GM21737 (cell line): ENCODE results near the gene SYP.
"Not testable (repeated sequence)": the region's sequence is repeated elsewhere in the genome, so short reads cannot be mapped to it uniquely, and the experiment has no call there.

ENCODE experiments used
- ATAC-seq: cut with Tn5 transposase; IDR thresholded peaks from one replicate; pipeline ENCODE4 v1.9.1; 2021; ENCODE audit warnings: mild to moderate bottlenecking, moderate library complexity; ENCODE audit not compliant: unreplicated experiment

The SYP gene

GRCh38 chrX:49190821-49191573 is 9.0 kb downstream of the SYP start:
- ATAC-seq: peak; percentile 89

- no peak for ATAC-seq
Observed at GRCh38 chrX:49189606-49190005, 10.4 kb downstream of the SYP start.

- ATAC-seq: no peak
Observed at GRCh38 chrX:49188468-49189076, 11.4 kb downstream of the SYP start.

GRCh38 chrX:49187526-49187925 is 12.5 kb downstream of the SYP start:
- ATAC-seq: no peak

DNA sequence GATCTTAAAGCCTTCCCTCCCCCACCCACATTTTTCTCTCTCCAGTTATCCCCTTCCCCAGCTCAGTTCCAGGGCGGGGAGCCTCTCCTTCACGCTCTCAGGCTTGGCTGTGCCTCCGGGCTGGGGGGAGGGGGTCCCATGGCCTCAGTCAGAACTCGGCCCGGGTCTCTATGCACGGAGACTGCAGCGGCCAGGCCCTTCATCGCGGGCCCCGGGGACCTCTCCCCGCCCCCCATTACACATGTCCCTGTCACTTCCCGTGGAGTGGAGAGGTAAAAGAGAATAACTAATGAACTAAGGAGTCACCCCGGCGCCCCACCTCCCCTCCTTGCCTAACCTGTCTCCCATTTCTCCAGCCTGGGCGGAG is 13.0 kb downstream of the SYP start:
- ATAC-seq: no peak

DNA sequence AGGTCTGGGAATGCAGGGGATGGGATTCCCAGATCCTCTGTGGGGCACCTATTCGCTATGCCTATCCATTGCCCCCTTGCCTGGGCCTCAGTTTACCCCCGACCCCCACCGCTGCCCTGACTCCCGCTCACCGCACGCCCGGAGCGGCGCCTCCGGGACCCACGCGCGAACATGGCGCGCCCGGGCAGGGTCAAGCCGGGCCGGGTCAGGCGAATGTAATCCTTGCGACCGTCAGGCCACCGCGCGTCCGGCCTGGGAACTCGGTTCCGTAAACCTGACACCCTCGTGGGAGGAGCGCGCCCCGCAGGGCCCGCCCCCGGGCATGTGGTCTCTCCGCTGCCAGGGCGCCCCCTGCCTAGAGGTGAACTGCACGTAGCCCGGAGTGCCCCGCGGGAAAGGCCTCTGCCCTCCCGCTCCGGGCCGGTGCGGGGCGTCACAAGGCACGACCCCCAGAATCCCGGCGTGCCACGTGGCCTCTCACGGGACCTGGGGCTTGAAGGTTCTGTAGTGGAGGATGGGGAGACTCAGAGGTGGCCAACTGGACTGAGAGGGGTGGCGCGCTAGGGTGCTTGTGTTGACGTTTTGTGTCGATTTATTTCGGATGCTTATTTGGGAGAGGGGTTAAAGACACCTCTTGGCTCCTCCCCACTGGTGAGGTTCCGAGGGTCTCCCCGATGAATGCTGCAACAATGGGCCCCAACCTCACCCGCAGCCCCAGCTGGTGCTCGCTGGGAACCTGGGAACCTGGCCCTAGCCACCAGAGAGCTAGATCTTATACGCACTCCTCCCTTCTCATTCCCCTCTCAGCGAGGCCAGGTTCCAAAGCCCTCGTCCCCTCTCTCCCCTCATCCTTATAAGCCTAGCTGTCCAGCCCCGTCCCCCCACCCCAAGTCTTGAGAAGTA is 13.6 kb downstream of the SYP start, which contains the start of gene PRICKLE3:
Gene PRICKLE3 (minus strand): TSS at position 249 of the 903 bp plus-strand sequence. CDS start 76 bp downstream, at position 173.
- ATAC-seq: no peak

DNA sequence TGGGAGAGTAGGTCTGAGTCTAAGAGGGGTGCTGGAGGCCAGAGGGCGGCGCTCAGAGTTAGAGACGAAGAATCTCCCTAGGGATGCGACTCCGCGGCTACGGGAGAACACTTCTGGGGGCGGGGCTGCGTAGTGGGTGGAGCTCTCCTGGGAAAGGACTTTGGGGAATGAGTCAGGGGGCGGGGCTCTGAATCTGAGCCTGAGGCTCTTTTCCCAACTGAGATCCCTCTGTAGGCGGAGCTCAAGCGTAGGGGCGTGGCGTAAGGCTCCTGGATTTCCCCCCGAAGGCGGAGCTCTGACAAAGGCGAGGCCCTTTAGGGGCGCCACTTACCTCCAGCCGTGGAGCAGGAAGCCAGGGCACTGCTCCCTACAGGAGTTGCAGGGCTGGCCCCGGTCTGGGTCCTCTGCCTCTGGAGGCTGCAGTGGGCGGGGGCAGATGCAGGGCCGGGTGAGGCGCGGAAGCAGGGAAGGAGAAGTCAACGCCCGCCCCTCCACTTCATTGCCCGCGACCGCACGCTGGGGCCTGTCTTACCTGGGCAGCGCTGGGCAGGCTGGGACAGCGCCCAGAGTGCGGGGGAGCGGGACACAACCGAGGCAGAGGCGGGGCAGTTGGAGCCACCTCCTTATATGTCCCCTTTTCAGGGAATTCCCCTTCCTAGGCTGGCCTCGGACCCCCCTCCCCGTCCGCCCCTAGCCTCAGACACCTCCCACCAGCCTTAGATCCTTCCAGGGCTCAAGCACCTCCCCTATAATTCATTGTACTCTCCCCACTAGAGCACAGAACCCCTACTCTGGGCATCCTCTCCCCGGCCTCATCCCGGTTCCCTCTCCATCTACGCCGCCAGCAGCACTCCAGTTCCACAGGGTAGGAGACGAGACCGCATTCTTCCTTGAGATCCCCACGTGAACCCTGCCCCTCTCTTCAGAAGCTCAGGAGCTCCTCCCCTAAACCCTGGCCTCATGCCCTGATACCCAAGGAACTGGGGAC is 15.4 kb downstream of the SYP start:
- ATAC-seq: no peak

DNA sequence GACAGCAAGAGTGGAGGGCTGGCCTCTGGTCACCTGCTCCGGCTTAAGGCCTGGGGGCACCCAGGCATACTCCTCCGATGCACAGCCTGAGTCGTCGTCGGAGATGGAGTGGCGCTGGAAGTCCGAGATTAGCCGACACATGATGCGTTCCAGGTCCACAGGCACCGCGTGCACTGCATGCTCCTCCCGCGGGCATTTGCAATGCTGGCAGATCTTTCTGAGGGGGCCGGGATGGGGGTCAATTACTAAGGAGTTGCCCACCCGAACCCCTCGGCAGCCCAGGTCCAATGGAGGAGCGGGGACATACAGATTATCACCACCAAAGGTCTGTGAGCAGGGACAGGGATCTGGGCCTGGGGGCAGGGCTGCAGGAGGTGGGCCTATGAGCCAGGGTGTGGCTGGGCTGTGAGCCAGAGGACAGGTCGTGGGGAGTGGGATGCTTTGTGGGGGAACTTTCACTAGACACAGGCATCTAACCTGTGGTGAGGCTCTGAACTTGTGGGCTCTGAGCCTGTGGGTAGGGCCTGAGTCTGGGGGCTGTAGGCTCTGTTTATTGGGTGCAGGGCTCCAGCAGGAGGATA is 16.2 kb downstream of the SYP start:
- ATAC-seq: no peak

- no peak for ATAC-seq
Observed at GRCh38 chrX:49179358-49179757, 20.6 kb downstream of the SYP start.

DNA sequence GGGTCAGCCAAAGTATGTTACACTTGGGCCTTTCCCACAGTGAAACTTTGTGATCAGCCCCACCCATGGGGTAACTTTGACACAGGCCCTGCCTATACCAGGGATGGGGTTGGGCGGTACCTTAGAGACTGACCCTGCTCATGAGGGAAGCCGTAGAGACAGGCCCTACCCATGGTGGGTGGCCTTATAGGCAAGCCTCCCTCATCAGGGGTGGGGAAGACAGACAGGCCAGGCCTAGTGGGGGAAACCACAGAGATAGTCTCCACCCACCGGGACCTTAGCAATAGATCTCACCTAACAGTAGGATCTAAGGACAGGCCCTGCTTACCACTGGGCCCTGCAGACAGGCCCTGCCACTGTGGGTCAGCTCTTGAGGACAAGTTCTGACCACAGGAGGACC is 21.5 kb downstream of the SYP start:
- ATAC-seq: no peak

GRCh38 chrX:49177873-49178480 is 22.0 kb downstream of the SYP start:
- ATAC-seq: no peak

GRCh38 chrX:49177338-49177833 is 22.6 kb downstream of the SYP start:
- no peak for ATAC-seq

- ATAC-seq: no peak
Observed at GRCh38 chrX:49176421-49177326, 23.3 kb downstream of the SYP start.

DNA sequence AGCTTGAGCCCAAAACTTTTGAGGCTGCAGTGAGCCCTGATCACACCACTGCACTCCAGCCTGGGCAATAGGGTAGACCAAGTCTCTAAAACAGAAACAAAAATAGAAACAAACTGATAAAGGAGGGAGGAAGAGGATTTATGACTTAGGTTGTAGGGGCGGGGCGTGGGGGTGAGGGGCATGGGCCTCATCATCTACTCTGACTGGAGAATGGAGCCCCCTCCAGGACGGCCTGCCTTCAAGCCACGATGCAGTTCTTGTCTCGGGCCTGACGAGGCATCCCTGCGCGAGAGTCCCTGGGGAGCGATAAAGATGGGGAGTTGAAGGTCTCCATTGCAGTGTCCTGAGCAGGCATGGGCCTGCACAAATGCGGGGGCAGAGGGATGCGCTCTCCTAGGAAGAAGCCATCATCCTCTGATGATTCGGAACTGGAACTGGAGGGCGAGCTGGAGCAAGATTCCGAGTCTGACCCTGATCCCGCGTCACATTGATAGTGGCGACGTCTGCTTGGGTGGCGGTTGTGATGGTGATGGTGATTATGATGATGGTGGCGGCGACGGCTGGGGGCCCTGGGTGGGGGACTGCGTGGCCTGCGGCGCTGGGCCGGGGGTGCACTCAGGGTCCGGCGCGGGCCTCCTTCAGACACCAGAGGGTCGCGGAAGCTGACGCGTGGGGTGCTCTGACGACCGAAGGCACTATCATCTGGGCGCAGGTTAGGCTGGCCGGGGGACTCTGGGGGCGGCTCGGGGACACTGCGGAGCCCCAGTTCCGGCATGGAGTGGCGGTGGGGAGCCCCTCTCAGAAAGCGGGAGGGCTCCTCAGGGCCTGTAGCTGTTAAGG is 24.3 kb downstream of the SYP start:
- ATAC-seq: no peak

DNA sequence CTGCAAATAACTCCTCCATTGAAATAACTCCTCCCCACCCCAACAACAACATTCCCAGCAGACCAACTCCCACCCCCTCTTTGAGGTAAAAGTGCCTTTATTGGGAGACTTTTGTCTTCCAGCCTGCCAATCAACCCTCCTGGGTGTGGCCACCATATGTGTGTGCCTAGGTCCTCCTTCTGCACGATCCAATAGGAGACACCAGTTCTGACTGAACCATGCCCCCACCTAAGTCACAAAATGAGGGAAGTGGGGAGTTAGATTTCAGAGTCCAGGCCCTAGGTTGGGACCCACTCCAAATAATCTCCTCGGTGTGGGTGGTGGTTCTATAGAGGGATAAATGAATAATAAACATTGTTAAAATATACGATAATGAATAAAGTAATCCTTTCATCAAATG is 25.3 kb downstream of the SYP start:
- ATAC-seq: no peak

DNA sequence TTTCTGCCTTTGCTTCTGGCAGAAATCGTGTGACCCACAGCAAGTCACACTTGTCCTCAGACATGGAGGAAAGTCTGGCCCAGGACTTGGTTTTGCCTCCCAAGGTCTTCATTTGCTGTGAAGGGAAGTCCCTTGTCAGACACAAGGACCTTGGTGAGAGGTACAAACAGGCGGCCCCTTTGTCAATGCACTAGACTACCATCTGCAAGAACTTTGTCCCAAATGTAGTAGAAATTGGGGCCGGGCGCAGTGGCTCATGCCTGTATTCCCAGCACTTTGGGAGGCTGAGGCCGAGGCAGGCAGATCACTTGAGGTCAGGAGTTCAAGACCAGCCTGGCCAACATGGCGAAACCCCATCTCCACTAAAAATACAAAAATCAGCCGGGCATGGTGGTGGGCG is 26.4 kb downstream of the SYP start:
- not testable (repeated sequence) for ATAC-seq

DNA sequence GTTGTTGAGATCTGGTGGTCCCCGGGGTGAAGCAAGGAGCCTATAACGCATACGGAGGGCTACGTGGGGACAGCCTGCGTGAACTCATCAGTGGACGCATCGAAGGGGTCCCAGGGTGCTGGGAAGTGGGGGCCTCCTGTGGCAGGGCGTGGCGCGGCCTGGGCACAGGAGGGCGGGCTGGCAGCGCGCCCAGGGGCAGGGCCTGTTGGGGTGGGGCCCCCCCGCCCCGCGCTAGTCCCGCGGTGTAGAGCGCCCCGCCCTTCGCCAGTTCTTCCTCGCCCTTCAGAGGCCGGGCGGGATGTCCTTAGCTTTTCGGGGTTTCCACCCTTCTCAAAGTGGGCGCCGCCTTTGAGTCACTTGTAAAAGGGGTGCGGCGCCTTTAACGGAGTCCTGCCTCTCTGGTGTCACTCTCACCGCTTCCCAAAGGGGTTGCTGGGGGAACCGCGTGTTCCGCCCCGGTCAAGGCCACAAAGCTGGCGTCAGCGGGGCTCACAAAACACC is 27.7 kb downstream of the SYP start:
- ATAC-seq: peak; percentile 73
